Measurements from ENCODE around the gene PMPCA. TPM values are rescaled to one million over a fixed set of nuclear protein-coding genes. Genes with fewer than 3 reads are reported as not detected.

PMPCA gene
- total RNA-seq, 1 donor from 2014 or later: 38.9 TPM

- DNase-seq (ENCODE audit: low spot score) (no peak), ATAC-seq (no peak)
- intact Hi-C loops (cut with DNase I): no loop called here
Observed at GRCh38 chr9:136467766-136468165, 57.3 kb downstream of the PMPCA start.

DNA sequence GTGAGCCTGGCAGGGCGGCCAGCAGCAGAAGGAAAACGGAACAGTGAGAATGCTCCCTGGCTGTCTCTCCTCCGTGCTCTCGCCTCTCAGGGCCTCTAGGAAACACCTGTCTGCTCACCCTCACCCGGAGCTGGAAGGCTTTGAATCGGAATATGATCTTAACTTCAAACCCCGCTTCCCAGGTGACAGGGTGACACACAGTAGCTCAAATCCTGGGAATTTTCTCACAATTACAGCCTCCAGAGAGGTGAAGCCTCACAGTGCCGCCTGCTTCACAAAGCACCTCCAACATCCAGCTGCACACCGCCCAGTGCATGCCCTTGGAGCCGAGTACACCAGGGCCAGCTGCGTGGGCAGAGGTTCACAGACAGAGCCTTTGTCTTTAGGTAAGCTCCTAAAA, 59.9 kb downstream of the PMPCA start:
- ATAC-seq (no peak), DNase-seq (ENCODE audit: low spot score) (no peak)
- intact Hi-C loops (cut with DNase I): no loop called here

GRCh38 chr9:136470792-136471469, 60.5 kb downstream of the PMPCA start:
- intact Hi-C loops (cut with DNase I): no loop called here
- ATAC-seq (no peak), DNase-seq (ENCODE audit: low spot score) (no peak)

DNA sequence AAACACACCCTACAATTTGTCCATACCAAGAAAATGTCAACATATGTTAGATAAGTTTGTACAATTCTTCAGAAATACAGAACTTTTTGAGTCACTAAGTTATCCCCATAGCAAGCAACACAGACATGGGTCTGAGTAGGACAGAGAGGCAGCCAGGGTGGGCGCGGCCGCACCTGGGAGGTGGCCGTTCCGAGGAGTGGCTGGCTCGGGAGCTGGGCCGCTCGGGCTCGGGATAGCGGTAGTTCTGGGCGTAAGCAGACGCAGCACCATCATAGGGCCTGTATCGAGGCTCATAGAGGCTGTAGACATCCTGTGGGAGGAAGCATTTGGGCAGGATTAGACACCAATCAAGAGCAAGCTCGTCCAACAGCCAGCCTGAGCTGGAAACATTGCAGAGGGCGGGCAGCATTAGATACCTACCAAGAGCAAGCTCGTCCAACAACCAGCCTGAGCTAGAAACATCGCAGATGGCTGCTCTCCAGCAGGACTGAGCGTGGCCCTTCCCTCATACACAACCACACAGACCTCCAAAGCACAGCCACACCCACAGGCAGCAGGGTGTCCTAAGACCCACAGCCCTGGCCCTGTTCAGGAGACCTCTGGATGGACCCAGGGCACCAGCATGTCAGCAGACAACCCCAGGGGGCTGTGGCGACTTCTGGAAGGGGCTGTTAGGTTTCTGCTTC, 61.5 kb downstream of the PMPCA start:
- DNase-seq (ENCODE audit: low spot score) (no peak), ATAC-seq (no peak)
- intact Hi-C loops (cut with DNase I): no loop called here

- ATAC-seq (no peak), DNase-seq (ENCODE audit: low spot score) (no peak)
- intact Hi-C loops (cut with DNase I): no loop called here
Observed at GRCh38 chr9:136472640-136473353, 62.3 kb downstream of the PMPCA start.

DNA sequence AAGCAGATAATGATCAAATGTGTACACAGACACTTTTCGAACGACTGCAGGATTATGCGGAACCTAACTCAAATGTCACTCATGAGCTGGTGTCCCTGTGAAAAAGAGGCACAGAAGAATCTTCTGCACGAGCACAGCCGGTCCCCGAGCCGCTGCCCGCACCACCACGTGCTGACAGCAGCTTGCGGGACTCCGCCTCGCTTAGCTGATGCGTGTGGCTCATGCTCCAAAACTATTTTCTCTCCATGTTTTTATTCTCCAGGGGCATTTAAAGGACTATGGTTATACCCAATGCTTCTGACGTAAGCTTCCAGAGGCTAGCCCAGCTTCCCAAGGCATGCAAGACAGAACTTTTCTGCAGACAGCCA, 62.9 kb downstream of the PMPCA start:
- intact Hi-C loops (cut with DNase I): no loop called here
- DNase-seq (ENCODE audit: low spot score): no peak
- ATAC-seq: no peak

Other genes starting within 250 kb of the PMPCA start
- gene LHX3, start 205.5 kb upstream of the PMPCA start, total RNA-seq: not detected
- gene QSOX2, start 164.8 kb upstream of the PMPCA start, total RNA-seq: 7.5 TPM
- 0.13 TPM for gene CCDC187, start 106.6 kb upstream of the PMPCA start, total RNA-seq
- 43.7 TPM for gene GPSM1, start 83.1 kb upstream of the PMPCA start, total RNA-seq
- gene DNLZ, start 46.9 kb upstream of the PMPCA start, total RNA-seq: 24.6 TPM
- gene CARD9, start 37.0 kb upstream of the PMPCA start, total RNA-seq: 4.0 TPM
- 9.9 TPM for gene SNAPC4, start 10.5 kb upstream of the PMPCA start, total RNA-seq
- gene ENTR1, start within 50 bp of the PMPCA start, total RNA-seq: 39.7 TPM
- gene INPP5E, start 29.2 kb downstream of the PMPCA start, total RNA-seq: 18.0 TPM
- 52.2 TPM for gene SEC16A, start 72.4 kb downstream of the PMPCA start, total RNA-seq
- gene NOTCH1, start 135.4 kb downstream of the PMPCA start, total RNA-seq: 84.2 TPM